PC-9 (cell line): Measurements from ENCODE around the gene ELK3. TPM values are rescaled to one million over a fixed set of nuclear protein-coding genes. Genes with fewer than 3 reads are reported as not detected.

Experiments
- BruUV-seq: library from RNA; stranded (reverse); fragments of 400-500 nt; replicated peaks from 2 replicates; lab custom pipeline; 2021; lab: Mats Ljungman, UMichigan
- CTCF ChIA-PET: fragments of 300-600 bp; sonication (Branson Sonifier 250); formaldehyde crosslinking; loops from one replicate; lab custom pipeline; 2022; ENCODE audit warnings: antibody characterized with exemption; lab: Charles Lee
- POLR2A ChIA-PET: fragments of 300-600 bp; sonication (Branson Sonifier 250); formaldehyde crosslinking; loops from one replicate; lab custom pipeline; 2022; ENCODE audit warnings: antibody characterized with exemption; ENCODE audit not compliant: unreplicated experiment; lab: Charles Lee
- DNase-seq, 2 experiments: peaks; one replicate each; pipeline versions ENCODE4 v3.0.0 to v3.0.0-alpha.2; 2015 to 2022; ENCODE audit warnings: mixed read lengths in 1 of 2
- H2AFZ ChIP-seq: fragments of 200-600 bp; sonication (generic); 2 replicates; pipeline ENCODE4 v1.8.1; 2017; ENCODE audit warnings: antibody characterized with exemption
- H3F3A ChIP-seq: fragments of 200-600 bp; sonication (generic); 2 replicates; pipeline ENCODE4 v1.8.1; 2017; ENCODE audit warnings: antibody characterized with exemption, mild to moderate bottlenecking, low read depth; ENCODE audit not compliant: insufficient read depth
- H3K27ac ChIP-seq: fragments of 200-600 bp; sonication (generic); 2 replicates; pipeline ENCODE4 v1.6.1; 2016; ENCODE audit warnings: mixed run types
- H3K27me3 ChIP-seq: fragments of 200-600 bp; sonication (generic); 2 replicates; pipeline ENCODE4 v1.6.1; 2016; ENCODE audit warnings: low read depth, mixed run types; ENCODE audit not compliant: insufficient read depth
- H3K36me3 ChIP-seq: fragments of 200-600 bp; sonication (generic); 2 replicates; pipeline ENCODE4 v1.6.1; 2016; ENCODE audit warnings: low read depth, mixed run types
- H3K4me1 ChIP-seq: fragments of 200-600 bp; sonication (generic); replicated peaks from 2 replicates; pipeline ENCODE4 v1.6.1; 2016; ENCODE audit warnings: mixed run types; ENCODE audit not compliant: insufficient read depth
- H3K4me2 ChIP-seq: fragments of 200-600 bp; sonication (generic); 2 replicates; pipeline ENCODE4 v1.6.1; 2017; ENCODE audit warnings: mixed run types
- H3K4me3 ChIP-seq: fragments of 200-600 bp; sonication (generic); 2 replicates; pipeline ENCODE4 v1.6.1; 2016; ENCODE audit warnings: mixed run types
- H3K79me2 ChIP-seq: fragments of 200-600 bp; sonication (generic); 2 replicates; pipeline ENCODE4 v1.6.1; 2017; ENCODE audit warnings: low read depth, mixed run types
- H3K9me2 ChIP-seq: fragments of 200-600 bp; sonication (generic); 2 replicates; pipeline ENCODE4 v1.8.1; 2017; ENCODE audit warnings: mild to moderate bottlenecking; ENCODE audit not compliant: insufficient read depth
- H3K9me3 ChIP-seq: fragments of 200-600 bp; sonication (generic); 2 replicates; pipeline ENCODE4 v1.8.1; 2016; ENCODE audit warnings: low read depth; ENCODE audit not compliant: insufficient read depth
- H4K20me1 ChIP-seq: fragments of 200-600 bp; sonication (generic); 2 replicates; pipeline ENCODE4 v1.8.1; 2017; ENCODE audit not compliant: insufficient read depth
- EZH2 ChIP-seq: fragments of 200-600 bp; sonication (generic); IDR thresholded peaks from 2 replicates; pipeline ENCODE4 v1.8.0; 2017; ENCODE audit warnings: antibody characterized with exemption, low read depth
- intact Hi-C: fragments of 100-400 bp; cut with micrococcal nuclease; formaldehyde crosslinking; loops from one replicate; pipeline ENCODE4 v1.10.0; 2022; ENCODE audit not compliant: unreplicated experiment
- total RNA-seq: library from RNA; stranded (reverse); gene quantifications from 2 replicates; pipeline ENCODE4 v1.2.3, GENCODE V29; 2021
- TF ChIP-seq, protein P1 (sequence below): fragments of 200-600 bp; sonication (generic); conservative IDR thresholded peaks from 2 replicates; pipeline ENCODE4 v1.6.1; 2017; ENCODE audit warnings: mixed run types, antibody characterized with exemption, mild to moderate bottlenecking, moderate library complexity

The ELK3 gene
- total RNA-seq, 1 experiment from 2014 or later, result 52.3 TPM

DNA sequence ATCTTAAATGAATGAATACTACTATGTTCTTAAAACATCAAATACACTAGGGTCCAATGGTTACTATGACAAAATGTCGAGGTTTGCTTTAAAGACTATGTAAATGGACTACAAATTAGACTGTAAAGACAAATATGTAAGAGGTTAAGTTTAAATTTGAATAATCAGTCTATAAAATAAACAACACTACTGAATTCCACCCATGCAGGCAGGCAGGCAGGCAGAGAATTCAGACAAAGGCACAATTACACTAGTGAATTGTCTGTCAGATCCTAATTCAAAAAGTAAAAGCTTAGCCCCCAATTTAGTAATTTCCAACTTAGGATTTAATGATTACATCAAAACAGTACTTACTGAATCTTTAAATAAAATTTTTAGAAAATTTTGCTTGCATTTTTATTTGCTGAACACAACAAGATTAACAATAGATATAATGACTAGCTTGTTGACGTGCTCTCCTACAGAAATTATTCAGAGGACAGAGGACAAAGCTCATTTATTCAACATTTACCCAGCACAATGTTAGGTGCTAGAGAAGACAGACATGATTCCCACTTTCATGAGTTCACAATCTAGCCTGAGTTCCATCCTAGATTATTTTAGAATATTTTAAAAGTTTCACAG lies 108.6 kb downstream of the ELK3 start:
- no peaks in the 10 kb centered on the region for H3K27me3 ChIP-seq
- no peaks in the 10 kb centered on the region for H3K9me2 ChIP-seq
- H3K36me3 ChIP-seq, result peaks cover 14% of the 10 kb centered on the region
- no TSS peak for BruUV-seq
- POLR2A ChIA-PET, result no interaction called here
- no peak overlapping the region for H3K4me3 ChIP-seq
- no peaks in the 10 kb centered on the region for H3K9me3 ChIP-seq
- peaks cover 11% of the 10 kb centered on the region; the same call in 1 of the 2 replicates for H3K79me2 ChIP-seq
- H4K20me1 ChIP-seq, result peaks cover 8% of the 10 kb centered on the region; the same call in 1 of the 2 replicates
- TF ChIP-seq EZH2, result no peak
- TF ChIP-seq, protein P1, sequence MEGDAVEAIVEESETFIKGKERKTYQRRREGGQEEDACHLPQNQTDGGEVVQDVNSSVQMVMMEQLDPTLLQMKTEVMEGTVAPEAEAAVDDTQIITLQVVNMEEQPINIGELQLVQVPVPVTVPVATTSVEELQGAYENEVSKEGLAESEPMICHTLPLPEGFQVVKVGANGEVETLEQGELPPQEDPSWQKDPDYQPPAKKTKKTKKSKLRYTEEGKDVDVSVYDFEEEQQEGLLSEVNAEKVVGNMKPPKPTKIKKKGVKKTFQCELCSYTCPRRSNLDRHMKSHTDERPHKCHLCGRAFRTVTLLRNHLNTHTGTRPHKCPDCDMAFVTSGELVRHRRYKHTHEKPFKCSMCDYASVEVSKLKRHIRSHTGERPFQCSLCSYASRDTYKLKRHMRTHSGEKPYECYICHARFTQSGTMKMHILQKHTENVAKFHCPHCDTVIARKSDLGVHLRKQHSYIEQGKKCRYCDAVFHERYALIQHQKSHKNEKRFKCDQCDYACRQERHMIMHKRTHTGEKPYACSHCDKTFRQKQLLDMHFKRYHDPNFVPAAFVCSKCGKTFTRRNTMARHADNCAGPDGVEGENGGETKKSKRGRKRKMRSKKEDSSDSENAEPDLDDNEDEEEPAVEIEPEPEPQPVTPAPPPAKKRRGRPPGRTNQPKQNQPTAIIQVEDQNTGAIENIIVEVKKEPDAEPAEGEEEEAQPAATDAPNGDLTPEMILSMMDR, result no peak
- intact Hi-C loops, result no loop called here
- H3F3A ChIP-seq, result peaks cover 5% of the 10 kb centered on the region; the same call in 1 of the 2 replicates
- no peak overlapping the region for H3K4me2 ChIP-seq
- CTCF ChIA-PET, result interaction anchor here (0.6 kb wide), 1 partner anchor 198 kb away, joined by 10 read pairs; no protein-coding TSS in a partner anchor
- no peak overlapping the region for H2AFZ ChIP-seq
- H3K4me1 ChIP-seq, result no peaks in the 10 kb centered on the region
- DNase-seq, result no peak
- no peak overlapping the region for H3K27ac ChIP-seq

- DNase-seq, result no peak
- ChIA-PET CTCF (no interaction called here), POLR2A (no interaction called here)
- H3K4me3 ChIP-seq, result no peak overlapping the region
- peaks cover 14% of the 10 kb centered on the region for H3K36me3 ChIP-seq
- no peaks in the 10 kb centered on the region for H3K9me2 ChIP-seq
- H3K4me2 ChIP-seq, result no peak overlapping the region
- 0 out of 2 replicates have a peak, but pooled peaks cover 5% of the 10 kb centered on the region for H3F3A ChIP-seq
- no peaks in the 10 kb centered on the region for H3K9me3 ChIP-seq
- H3K4me1 ChIP-seq, result no peaks in the 10 kb centered on the region
- peaks cover 11% of the 10 kb centered on the region; the same call in 1 of the 2 replicates for H4K20me1 ChIP-seq
- intact Hi-C loops, result no loop called here
- no TSS peak for BruUV-seq
- peaks cover 11% of the 10 kb centered on the region; the same call in 1 of the 2 replicates for H3K79me2 ChIP-seq
- no peak overlapping the region for H2AFZ ChIP-seq
- H3K27me3 ChIP-seq, result no peaks in the 10 kb centered on the region
- TF ChIP-seq EZH2, result no peak
- TF ChIP-seq, protein P1, result no peak
- no peak overlapping the region for H3K27ac ChIP-seq
Measured at GRCh38 chr12:96303653-96304052, 109.5 kb downstream of the ELK3 start.

DNA sequence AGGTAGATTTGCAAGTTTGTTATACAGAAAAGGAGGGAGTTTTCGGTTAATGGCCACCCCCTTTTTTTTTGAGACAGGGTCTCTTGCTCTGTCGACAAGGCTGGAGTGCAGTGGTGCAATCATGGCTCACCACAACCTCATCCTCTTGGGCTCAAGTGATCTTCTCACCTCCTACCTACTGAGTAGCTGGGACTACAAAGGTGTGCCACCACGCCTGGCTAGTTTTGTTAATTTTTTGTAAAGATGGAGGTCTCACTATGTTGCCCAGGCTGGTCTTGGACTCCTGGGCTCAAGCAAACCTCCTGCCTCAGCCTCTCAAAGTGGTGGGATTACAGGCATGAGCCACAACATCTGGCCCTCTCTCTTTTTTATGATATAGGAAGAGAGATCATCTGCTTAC lies 111.5 kb downstream of the ELK3 start:
- TF ChIP-seq EZH2, result no peak
- TF ChIP-seq, protein P1, result no peak
- Histone ChIP-seq H3K36me3 (peaks cover 3% of the 10 kb centered on the region), H3K4me3 (no peak overlapping the region), H4K20me1 (peaks cover 11% of the 10 kb centered on the region; the same call in 1 of the 2 replicates), H3K27ac (no peak overlapping the region), H3K9me3 (no peaks in the 10 kb centered on the region), H3K27me3 (no peaks in the 10 kb centered on the region), H3F3A (peaks cover 9% of the 10 kb centered on the region; the same call in 1 of the 2 replicates), H3K9me2 (no peaks in the 10 kb centered on the region), H3K79me2 (peaks cover 10% of the 10 kb centered on the region; the same call in 1 of the 2 replicates), H3K4me1 (no peaks in the 10 kb centered on the region), H3K4me2 (no peak overlapping the region), H2AFZ (no peak overlapping the region)
- ChIA-PET POLR2A (no interaction called here), CTCF (no interaction called here)
- BruUV-seq, result no TSS peak
- DNase-seq, result no peak
- intact Hi-C loops, result no loop called here
